Subcutaneous abdominal adipose tissue (tissue), 5 donors: ENCODE measurements around the gene TLR6.
"Not testable (repeated sequence)": the region's sequence is repeated elsewhere in the genome, so short reads cannot be mapped to it uniquely, and the experiment has no call there.

ENCODE experiments used
- H3K27ac ChIP-seq: one replicate; pipeline ENCODE4 v1.7.0; 2013; ENCODE audit warnings: low read depth, mild to moderate bottlenecking, inconsistent platforms, low read length, moderate library complexity
- H3K27me3 ChIP-seq, 5 donors: one replicate each; pipeline ENCODE4 v1.7.0; 2013; ENCODE audit warnings: low read length in 5 of 5, inconsistent platforms in 1 of 5; ENCODE audit not compliant: control insufficient read depth in 5 of 5, insufficient read depth in 4 of 5
- H3K36me3 ChIP-seq, 5 donors: one replicate each; pipeline ENCODE4 v1.7.0; 2013; ENCODE audit warnings: low read length in 5 of 5; ENCODE audit not compliant: control insufficient read depth in 5 of 5, insufficient read depth in 5 of 5
- H3K4me1 ChIP-seq, 5 donors: one replicate each; pipeline ENCODE4 v1.7.0; 2013; ENCODE audit warnings: low read length in 5 of 5, mild to moderate bottlenecking in 3 of 5, moderate library complexity in 1 of 5; ENCODE audit not compliant: control insufficient read depth in 5 of 5, insufficient read depth in 5 of 5
- H3K4me3 ChIP-seq, 5 donors: one replicate each; pipeline ENCODE4 v1.7.0; 2013; ENCODE audit warnings: low read length in 5 of 5, low read depth in 1 of 5
- H3K9ac ChIP-seq, 5 donors: one replicate each; pipeline ENCODE4 v1.7.0; 2013; ENCODE audit warnings: low read length in 5 of 5, mild to moderate bottlenecking in 4 of 5, moderate library complexity in 3 of 5
- H3K9me3 ChIP-seq, 5 donors: one replicate each; pipeline ENCODE4 v1.7.0; 2013; ENCODE audit warnings: low read length in 5 of 5; ENCODE audit not compliant: control insufficient read depth in 5 of 5
- donor health status: healthy.
- donor health status: healthy.
- donor health status: healthy.
- donor health status: healthy.
- donor health status: healthy.

The TLR6 gene

DNA sequence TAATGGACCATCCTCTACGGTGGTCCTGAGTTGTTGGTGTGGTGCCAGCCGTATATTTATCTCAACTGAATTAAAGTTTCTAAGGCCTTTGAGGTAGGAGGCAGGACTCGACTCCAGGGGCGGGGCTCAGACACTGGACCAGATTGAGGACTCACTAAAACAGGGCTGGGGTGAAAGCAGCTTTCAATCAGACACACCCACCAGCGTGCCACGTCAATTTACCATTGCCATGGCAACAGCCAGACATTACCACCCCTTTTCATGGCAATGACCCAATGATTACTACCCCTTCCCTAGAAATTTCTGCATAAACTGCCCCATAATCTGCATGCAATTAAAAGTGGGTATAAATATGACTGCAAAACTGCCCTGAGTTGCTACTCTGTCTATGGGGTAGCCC is 45.3 kb downstream of the TLR6 start:
- Histone ChIP-seq H3K9me3 (no peaks in the 10 kb centered on the region), H3K27ac (no peak overlapping the region), H3K27me3 (no peaks in the 10 kb centered on the region), H3K4me1 (peaks cover 0 to 6% (median 2%) of the 10 kb centered on the region in 5 donors), H3K36me3 (no peaks in the 10 kb centered on the region), H3K4me3 (no peak overlapping the region), H3K9ac (no peak overlapping the region)

DNA sequence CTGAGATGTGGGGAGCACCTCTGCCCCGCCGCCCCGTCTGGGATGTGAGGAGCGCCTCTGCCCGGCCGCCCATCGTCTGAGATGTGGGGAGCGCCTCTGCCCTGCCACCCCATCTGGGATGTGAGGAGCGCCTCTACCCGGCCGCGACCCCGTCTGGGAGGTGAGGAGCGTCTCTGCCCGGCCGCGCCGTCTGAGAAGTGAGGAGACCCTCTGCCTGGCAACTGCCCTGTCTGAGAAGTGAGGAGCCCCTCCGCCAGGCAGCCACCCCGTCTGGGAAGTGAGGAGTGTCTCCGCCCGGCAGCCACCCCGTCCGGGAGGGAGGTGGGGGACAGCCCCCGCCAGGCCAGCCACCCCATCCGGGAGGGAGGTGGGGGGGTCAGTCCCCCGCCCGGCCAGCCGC is 49.2 kb downstream of the TLR6 start:
- not testable (repeated sequence) for H3K27ac ChIP-seq, H3K9ac ChIP-seq, H3K36me3 ChIP-seq, H3K4me3 ChIP-seq, H3K27me3 ChIP-seq, H3K9me3 ChIP-seq
- peaks cover 0 to 18% (median 15%) of the 10 kb centered on the region in 5 donors for H3K4me1 ChIP-seq

DNA sequence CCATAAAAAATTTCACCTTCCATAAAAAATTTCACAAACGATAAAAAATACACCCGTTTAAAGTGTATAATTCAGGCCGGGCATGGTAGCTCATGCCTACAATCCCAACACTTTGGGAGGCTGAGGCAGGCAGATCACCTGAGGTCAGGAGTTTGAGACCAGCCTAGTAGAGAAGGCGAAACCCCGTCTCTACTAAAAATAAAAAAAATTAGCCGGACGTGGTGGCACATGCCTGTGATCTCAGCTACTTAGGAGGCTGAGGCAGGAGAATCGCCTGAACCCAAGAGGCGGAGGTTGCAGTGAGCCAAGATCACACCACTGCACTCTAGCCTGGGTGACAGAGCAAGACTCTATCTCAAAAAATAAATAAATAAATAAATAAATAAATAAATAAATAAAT is 50.4 kb downstream of the TLR6 start:
- H3K9me3 ChIP-seq, H3K4me3 ChIP-seq, H3K27me3 ChIP-seq, H3K9ac ChIP-seq, H3K36me3 ChIP-seq, H3K27ac ChIP-seq: not testable (repeated sequence)
- H3K4me1 ChIP-seq: peaks cover 0 to 25% (median 19%) of the 10 kb centered on the region in 5 donors

DNA sequence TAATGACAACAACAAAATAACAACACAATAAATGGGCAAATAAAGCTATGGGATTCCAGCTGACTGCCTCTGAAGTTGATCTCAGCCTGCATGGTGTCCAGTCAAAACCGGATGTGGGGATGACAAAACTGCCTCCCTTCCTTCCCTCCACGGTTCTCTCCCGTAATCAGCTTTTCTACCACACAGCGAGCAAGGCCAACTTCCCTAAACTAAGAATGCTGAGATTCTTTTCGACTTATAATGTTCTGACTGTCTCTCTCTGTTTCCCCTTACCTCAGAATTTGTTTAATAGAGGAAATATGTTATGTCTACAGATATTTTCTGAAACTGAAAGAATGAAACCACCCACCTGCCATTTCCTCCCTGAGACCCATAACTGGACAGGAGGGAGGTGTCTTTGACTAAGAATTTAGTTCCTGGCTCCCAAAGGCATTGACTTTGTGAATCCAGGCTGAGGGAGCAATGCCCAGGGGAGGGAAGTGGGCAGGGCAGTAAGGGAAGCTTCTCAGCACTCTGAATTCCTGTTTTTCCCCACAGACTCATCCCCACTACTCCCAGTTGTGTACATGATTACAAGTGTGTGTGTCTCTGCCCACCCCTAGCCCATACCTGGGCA is 51.0 kb downstream of the TLR6 start:
- H3K4me1 ChIP-seq: peaks cover 0 to 26% (median 19%) of the 10 kb centered on the region in 5 donors
- peak overlapping the region in 4 of 5 donors; percentile 12 to 62 (median 30) for H3K4me3 ChIP-seq
- peaks cover 0 to 2% (median 0%) of the 10 kb centered on the region in 5 donors for H3K36me3 ChIP-seq
- no peaks in the 10 kb centered on the region for H3K27me3 ChIP-seq
- peaks cover 0 to 4% (median 0%) of the 10 kb centered on the region in 5 donors for H3K9me3 ChIP-seq
- peak overlapping the region in 2 of 5 donors; percentile 32 to 63 for H3K9ac ChIP-seq
- H3K27ac ChIP-seq: peak overlapping the region; percentile 55

DNA sequence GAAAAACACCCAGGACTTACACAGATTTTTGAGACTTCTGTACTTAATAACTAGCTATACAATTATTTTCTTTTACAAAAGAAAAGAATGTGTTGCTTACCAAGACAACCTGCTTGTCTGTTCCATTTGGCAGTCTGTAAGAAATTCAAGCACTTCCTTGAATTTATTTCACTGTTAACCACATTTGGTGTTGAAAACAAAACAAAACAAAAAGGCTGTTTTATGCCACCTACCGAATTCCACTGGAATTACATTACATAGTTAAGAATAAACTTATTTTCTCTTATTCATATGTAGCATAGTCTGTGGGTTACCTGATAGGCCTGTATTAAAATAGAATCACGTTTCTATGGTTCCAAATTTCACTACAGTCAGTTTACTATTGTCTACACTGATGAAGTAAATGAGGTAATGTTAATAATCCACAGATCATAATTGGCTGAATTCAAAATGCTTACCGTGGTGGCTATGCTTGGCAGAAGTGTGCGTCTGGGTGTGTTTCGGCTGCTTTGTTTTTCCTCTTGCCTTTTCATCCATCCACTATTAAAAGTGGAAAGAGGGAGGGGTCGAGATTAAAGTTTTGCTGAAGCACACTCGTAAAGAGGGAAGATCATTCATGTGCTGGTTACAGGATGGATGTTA is 51.8 kb downstream of the TLR6 start, which contains the start of gene TLR1:
Gene TLR1, minus strand, starts transcription at position 138 of the 642 bp plus-strand sequence. CDS start 5,960 bp downstream, outside the sequence.
- Histone ChIP-seq H3K9ac (peak within 1 kb of the TSS; percentile 29 to 75 (median 63)), H3K36me3 (peaks cover 0 to 11% (median 7%) of the 10 kb centered on the region in 5 donors), H3K27ac (peak within 1 kb of the TSS; percentile 55), H3K4me3 (peak within 1 kb of the TSS; percentile 49 to 62 (median 59)), H3K27me3 (no peaks in the 10 kb centered on the region), H3K9me3 (peaks cover 0 to 4% (median 0%) of the 10 kb centered on the region in 5 donors), H3K4me1 (peaks cover 0 to 26% (median 19%) of the 10 kb centered on the region in 5 donors)

DNA sequence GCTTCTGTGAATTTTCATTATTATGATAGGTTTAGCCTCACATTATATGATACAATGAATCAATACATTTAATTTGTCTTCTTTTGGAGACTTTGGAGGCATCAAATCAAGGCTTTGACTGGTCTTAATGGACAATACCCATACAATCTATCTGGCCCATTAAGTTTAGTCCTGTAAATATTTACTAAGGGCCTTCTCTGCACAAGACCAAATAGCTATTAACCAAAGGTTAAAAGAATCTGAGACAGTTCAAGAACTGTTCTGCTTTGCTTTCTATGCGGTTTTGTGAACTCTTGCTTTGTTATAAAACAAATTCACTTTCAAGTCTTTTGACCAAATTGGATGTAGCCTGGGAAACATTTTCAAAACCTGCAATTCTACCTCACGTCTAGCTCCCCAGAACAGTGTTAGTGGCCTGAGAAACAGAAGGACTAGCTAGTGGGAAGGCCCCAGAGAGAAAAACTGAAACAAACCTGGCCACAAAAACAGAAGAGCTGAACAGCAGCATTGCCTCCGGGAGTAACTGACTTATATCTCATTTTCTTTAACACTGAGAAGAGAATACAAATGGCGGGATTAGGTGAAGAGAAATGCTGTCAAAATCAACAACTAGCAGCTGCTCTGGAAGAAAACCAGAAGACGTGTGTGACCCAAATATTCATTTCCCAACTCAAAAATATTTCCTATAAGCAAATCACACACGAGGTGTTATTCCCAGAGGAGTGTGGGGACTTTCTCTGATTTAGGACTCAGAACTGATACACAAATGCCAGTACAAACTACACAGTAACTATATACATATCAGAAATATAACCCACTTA is 52.6 kb downstream of the TLR6 start:
- H3K36me3 ChIP-seq: peaks cover 4 to 15% (median 11%) of the 10 kb centered on the region in 5 donors
- peaks cover 0 to 26% (median 19%) of the 10 kb centered on the region in 5 donors for H3K4me1 ChIP-seq
- H3K4me3 ChIP-seq: peak overlapping the region; percentile 49 to 62 (median 59)
- H3K9me3 ChIP-seq: peaks cover 0 to 4% (median 0%) of the 10 kb centered on the region in 5 donors
- H3K27ac ChIP-seq: peak overlapping the region; percentile 32
- H3K9ac ChIP-seq: peak overlapping the region; percentile 29 to 75 (median 63)
- H3K27me3 ChIP-seq: no peaks in the 10 kb centered on the region

DNA sequence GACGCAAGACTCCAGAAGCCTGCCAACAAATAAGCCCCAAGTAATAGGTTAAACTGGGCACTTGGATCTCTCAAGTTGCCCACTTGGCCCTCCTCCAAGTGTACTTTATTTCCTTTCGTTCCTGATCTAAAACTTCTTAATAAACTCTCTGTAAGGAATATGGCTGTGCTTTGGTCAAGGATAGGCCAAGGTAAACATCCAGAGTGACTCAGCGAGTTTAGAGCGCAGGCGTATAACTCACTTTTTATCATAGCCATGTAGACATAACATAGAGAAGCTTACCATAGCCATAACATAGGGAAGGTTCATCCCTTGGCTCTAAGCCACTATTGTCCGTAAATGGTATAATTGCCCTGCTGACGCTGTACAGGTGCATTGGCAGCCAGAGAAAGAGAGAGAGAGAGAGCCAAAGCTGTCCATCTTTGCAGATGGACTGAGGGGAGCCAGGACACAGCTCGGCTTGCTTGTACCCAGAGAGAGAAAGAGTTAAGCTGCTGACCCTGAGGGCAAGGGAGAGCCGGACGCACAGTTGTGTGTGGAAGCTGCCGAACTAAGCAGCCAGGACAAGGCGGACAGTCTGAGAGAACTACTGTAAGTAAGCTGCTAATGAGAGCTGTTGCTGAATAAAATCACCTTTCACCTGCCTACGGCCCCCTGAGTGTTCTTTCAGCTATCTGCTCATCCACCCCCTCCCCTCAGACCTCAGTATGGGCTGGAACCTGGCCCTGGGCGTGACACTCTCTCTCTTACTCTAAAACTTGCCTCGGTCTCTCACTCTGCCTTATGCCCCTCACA is 53.9 kb downstream of the TLR6 start:
- peaks cover 0 to 4% (median 0%) of the 10 kb centered on the region in 5 donors for H3K9me3 ChIP-seq
- H3K4me3 ChIP-seq: peak overlapping the region; percentile 4 to 50 (median 44)
- no peak overlapping the region for H3K27ac ChIP-seq
- H3K4me1 ChIP-seq: peaks cover 0 to 26% (median 19%) of the 10 kb centered on the region in 5 donors
- H3K9ac ChIP-seq: no peak overlapping the region
- no peaks in the 10 kb centered on the region for H3K27me3 ChIP-seq
- H3K36me3 ChIP-seq: peaks cover 4 to 24% (median 19%) of the 10 kb centered on the region in 5 donors

DNA sequence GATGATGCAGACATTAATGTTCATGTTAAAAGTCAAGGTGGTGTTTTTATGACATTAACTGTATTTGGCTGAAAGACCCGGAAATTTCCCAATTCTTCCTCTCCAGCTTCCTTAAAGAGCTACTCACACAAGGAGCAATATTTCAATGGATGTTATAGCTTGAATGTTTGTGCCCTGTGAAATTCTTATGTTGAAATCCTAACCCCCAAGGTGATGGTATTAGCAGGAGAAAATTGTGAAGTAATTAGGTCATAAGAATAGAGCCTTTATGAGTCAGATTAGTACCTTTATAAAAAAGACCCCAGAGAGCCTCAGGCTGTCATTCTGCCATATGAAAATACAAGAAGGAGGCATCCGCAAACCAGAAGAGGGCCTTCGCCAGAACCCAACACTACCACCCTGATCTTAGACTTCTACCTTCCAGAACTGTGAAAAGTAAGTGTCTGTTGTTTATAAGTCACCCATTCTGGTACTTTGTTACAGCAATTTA is 55.6 kb downstream of the TLR6 start:
- Histone ChIP-seq H3K36me3 (peaks cover 4 to 27% (median 20%) of the 10 kb centered on the region in 5 donors), H3K27me3 (no peaks in the 10 kb centered on the region), H3K9ac (no peak overlapping the region), H3K4me1 (peaks cover 0 to 26% (median 19%) of the 10 kb centered on the region in 5 donors), H3K27ac (no peak overlapping the region), H3K9me3 (peaks cover 0 to 8% (median 0%) of the 10 kb centered on the region in 5 donors), H3K4me3 (no peak overlapping the region)

DNA sequence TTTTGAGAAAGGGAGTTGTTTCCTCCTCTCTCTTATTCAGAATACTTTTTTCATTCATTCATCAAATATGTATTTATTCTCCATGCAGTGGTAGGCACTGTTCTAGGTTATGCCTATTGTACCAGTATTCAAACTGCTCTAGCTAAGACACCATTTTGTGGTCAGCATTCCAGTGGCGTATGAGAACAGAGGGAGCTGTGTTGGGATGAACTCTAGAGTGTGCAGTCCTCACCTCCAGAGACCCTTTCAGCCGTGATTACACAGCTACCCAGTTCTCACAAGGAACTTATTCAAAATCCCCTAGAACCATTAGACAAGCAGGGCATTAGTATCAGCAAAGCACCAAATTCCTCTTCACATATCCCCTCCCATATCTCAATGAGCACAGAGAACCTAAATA is 56.3 kb downstream of the TLR6 start:
- Histone ChIP-seq H3K4me1 (peaks cover 0 to 20% (median 16%) of the 10 kb centered on the region in 5 donors), H3K36me3 (peaks cover 4 to 27% (median 20%) of the 10 kb centered on the region in 5 donors), H3K27ac (no peak overlapping the region), H3K9ac (no peak overlapping the region), H3K4me3 (no peak overlapping the region), H3K27me3 (no peaks in the 10 kb centered on the region), H3K9me3 (peaks cover 0 to 9% (median 0%) of the 10 kb centered on the region in 5 donors)
